Thymus (tissue), 11 donors: ENCODE results near the gene CELA2B. TPM values are rescaled to one million over a fixed set of nuclear protein-coding genes. Genes with fewer than 3 reads are reported as not detected.

ENCODE experiments used
- DNase-seq, 9 donors: peaks; one replicate each; pipeline ENCODE4 v3.0.0-alpha.2; 2013; ENCODE audit warnings: low spot score in 9 of 9, low read depth in 6 of 9, missing footprints in 1 of 9
- H3K27ac ChIP-seq, 2 donors: one replicate each; pipeline ENCODE4 v1.5.1; 2013; ENCODE audit warnings: control low read depth in 1 of 2, low read depth in 1 of 2, low read length in 1 of 2, mild to moderate bottlenecking in 1 of 2, moderate library complexity in 1 of 2
- H3K27me3 ChIP-seq, 2 donors: one replicate each; pipeline ENCODE4 v1.5.1; 2013; ENCODE audit warnings: low read length in 1 of 2; ENCODE audit not compliant: control insufficient read depth in 2 of 2, insufficient read depth in 1 of 2
- H3K36me3 ChIP-seq, 2 donors: one replicate each; pipeline ENCODE4 v1.5.1; 2013; ENCODE audit warnings: low read length in 1 of 2, mild to moderate bottlenecking in 1 of 2, moderate library complexity in 1 of 2; ENCODE audit not compliant: control insufficient read depth in 2 of 2, insufficient read depth in 2 of 2
- H3K4me1 ChIP-seq, 2 donors: one replicate each; pipeline ENCODE4 v1.5.1; 2013; ENCODE audit warnings: low read length in 2 of 2; ENCODE audit not compliant: control insufficient read depth in 2 of 2, insufficient read depth in 2 of 2
- H3K4me3 ChIP-seq, 2 donors: one replicate each; pipeline ENCODE4 v1.5.1; 2013; ENCODE audit warnings: low read length in 2 of 2, control low read depth in 1 of 2, mild to moderate bottlenecking in 1 of 2
- H3K9me3 ChIP-seq, 2 donors: one replicate each; pipeline ENCODE4 v1.5.1; 2013; ENCODE audit warnings: low read length in 1 of 2, mild to moderate bottlenecking in 1 of 2; ENCODE audit not compliant: control insufficient read depth in 2 of 2, insufficient read depth in 1 of 2
- WGBS: extraction: QIAGEN DNeasy Blood & Tissue Kit; methylation state at CpG from one replicate; pipeline ENCODE4 v1.1.7; 2013; 5-methylcytosine and 5-hydroxymethylcytosine counted together
- polyA plus RNA-seq: library from polyadenylated mRNA; stranded (reverse); fragments of 200-250 nt; gene quantifications from one replicate; pipeline ENCODE4 v1.2.3, GENCODE V29; 2013
- total RNA-seq: library from RNA; stranded (reverse); fragments of 120-200 nt; gene quantifications from one replicate; pipeline ENCODE4 v1.2.4, GENCODE V29; 2013
- donor health status: healthy.

Gene CELA2B
- total and polyA plus RNA-seq, 2 donors, result 0.16 to 0.28 TPM

- Histone ChIP-seq H3K4me3 (no peak overlapping the region), H3K27ac (no peak overlapping the region), H3K4me1 (no peaks in the 10 kb centered on the region), H3K36me3 (peaks cover 2 to 3% of the 10 kb centered on the region in 2 donors), H3K9me3 (no peaks in the 10 kb centered on the region), H3K27me3 (no peaks in the 10 kb centered on the region)
- DNase-seq, result peak in 5 of 9 donors; percentile 17 to 50 (median 26)
- WGBS, result 77% methylated on average over 17 of the region's 17 CpGs
Measured at GRCh38 chr1:15501208-15502032, 25.5 kb downstream of the CELA2B start.

GRCh38 chr1:15504436-15504835 lies 28.5 kb downstream of the CELA2B start:
- no peak for DNase-seq
- WGBS, result 93% methylated on average over 4 of the region's 4 CpGs
- Histone ChIP-seq H3K4me1 (no peaks in the 10 kb centered on the region), H3K27ac (no peak overlapping the region), H3K4me3 (no peak overlapping the region), H3K27me3 (no peaks in the 10 kb centered on the region), H3K36me3 (peaks cover 2 to 3% of the 10 kb centered on the region in 2 donors), H3K9me3 (no peaks in the 10 kb centered on the region)

- Histone ChIP-seq H3K4me1 (no peaks in the 10 kb centered on the region), H3K27ac (no peak overlapping the region), H3K9me3 (no peaks in the 10 kb centered on the region), H3K36me3 (peaks cover 2 to 3% of the 10 kb centered on the region in 2 donors), H3K27me3 (no peaks in the 10 kb centered on the region), H3K4me3 (no peak overlapping the region)
- no peak for DNase-seq
- 98% methylated on average over 17 of the region's 17 CpGs for WGBS
Measured at GRCh38 chr1:15506831-15507230, 30.9 kb downstream of the CELA2B start.

- no peaks in the 10 kb centered on the region for H3K27me3 ChIP-seq
- WGBS, result 97% methylated on average over 5 of the region's 5 CpGs
- no peak for DNase-seq
- no peak overlapping the region for H3K4me3 ChIP-seq
- H3K4me1 ChIP-seq, result no peaks in the 10 kb centered on the region
- H3K27ac ChIP-seq, result no peak overlapping the region
- peaks cover 2 to 3% of the 10 kb centered on the region in 2 donors for H3K36me3 ChIP-seq
- H3K9me3 ChIP-seq, result no peaks in the 10 kb centered on the region
Measured at GRCh38 chr1:15507278-15507677, 31.4 kb downstream of the CELA2B start.

- Histone ChIP-seq H3K27ac (no peak overlapping the region), H3K27me3 (no peaks in the 10 kb centered on the region), H3K4me3 (no peak overlapping the region), H3K4me1 (no peaks in the 10 kb centered on the region), H3K36me3 (peaks cover 2 to 3% of the 10 kb centered on the region in 2 donors), H3K9me3 (no peaks in the 10 kb centered on the region)
- DNase-seq, result no peak
- 95% methylated on average over 12 of the region's 12 CpGs for WGBS
Measured at GRCh38 chr1:15508700-15509487, 33.0 kb downstream of the CELA2B start.

GRCh38 chr1:15509586-15509985 lies 33.7 kb downstream of the CELA2B start:
- H3K36me3 ChIP-seq, result peaks cover 2 to 3% of the 10 kb centered on the region in 2 donors
- no peaks in the 10 kb centered on the region for H3K4me1 ChIP-seq
- no peaks in the 10 kb centered on the region for H3K9me3 ChIP-seq
- H3K4me3 ChIP-seq, result no peak overlapping the region
- 94% methylated on average over 7 of the region's 7 CpGs for WGBS
- no peaks in the 10 kb centered on the region for H3K27me3 ChIP-seq
- DNase-seq, result no peak
- H3K27ac ChIP-seq, result no peak overlapping the region

GRCh38 chr1:15510611-15511405 lies 34.9 kb downstream of the CELA2B start:
- DNase-seq, result no peak
- Histone ChIP-seq H3K9me3 (no peaks in the 10 kb centered on the region), H3K27me3 (no peaks in the 10 kb centered on the region), H3K4me3 (no peak overlapping the region), H3K4me1 (no peaks in the 10 kb centered on the region), H3K27ac (no peak overlapping the region), H3K36me3 (peaks cover 0 to under 1% of the 10 kb centered on the region in 2 donors)
- 99% methylated on average over 8 of the region's 8 CpGs for WGBS

- no peak for DNase-seq
- no peaks in the 10 kb centered on the region for H3K36me3 ChIP-seq
- H3K4me1 ChIP-seq, result no peaks in the 10 kb centered on the region
- H3K9me3 ChIP-seq, result no peaks in the 10 kb centered on the region
- no peak overlapping the region for H3K4me3 ChIP-seq
- H3K27ac ChIP-seq, result no peak overlapping the region
- no peaks in the 10 kb centered on the region for H3K27me3 ChIP-seq
- 96% methylated on average over 4 of the region's 4 CpGs for WGBS
Measured at GRCh38 chr1:15513192-15513591, 37.3 kb downstream of the CELA2B start.
